A375 (cell line): ENCODE measurements around the gene NFE2L3. TPM values are rescaled to one million over a fixed set of nuclear protein-coding genes. Genes with fewer than 3 reads are reported as not detected.

ENCODE experiments used
- total RNA-seq: library from RNA; depleted of rRNA; stranded (reverse); fragments of >200 nt; shearing (Covaris generic); gene quantifications from 2 replicates; pipeline ENCODE4 v1.2.3, GENCODE V29; 2014; rRNA removed

Gene NFE2L3
- 22.6 and 22.7 TPM in 2 replicates for total RNA-seq

DNA sequence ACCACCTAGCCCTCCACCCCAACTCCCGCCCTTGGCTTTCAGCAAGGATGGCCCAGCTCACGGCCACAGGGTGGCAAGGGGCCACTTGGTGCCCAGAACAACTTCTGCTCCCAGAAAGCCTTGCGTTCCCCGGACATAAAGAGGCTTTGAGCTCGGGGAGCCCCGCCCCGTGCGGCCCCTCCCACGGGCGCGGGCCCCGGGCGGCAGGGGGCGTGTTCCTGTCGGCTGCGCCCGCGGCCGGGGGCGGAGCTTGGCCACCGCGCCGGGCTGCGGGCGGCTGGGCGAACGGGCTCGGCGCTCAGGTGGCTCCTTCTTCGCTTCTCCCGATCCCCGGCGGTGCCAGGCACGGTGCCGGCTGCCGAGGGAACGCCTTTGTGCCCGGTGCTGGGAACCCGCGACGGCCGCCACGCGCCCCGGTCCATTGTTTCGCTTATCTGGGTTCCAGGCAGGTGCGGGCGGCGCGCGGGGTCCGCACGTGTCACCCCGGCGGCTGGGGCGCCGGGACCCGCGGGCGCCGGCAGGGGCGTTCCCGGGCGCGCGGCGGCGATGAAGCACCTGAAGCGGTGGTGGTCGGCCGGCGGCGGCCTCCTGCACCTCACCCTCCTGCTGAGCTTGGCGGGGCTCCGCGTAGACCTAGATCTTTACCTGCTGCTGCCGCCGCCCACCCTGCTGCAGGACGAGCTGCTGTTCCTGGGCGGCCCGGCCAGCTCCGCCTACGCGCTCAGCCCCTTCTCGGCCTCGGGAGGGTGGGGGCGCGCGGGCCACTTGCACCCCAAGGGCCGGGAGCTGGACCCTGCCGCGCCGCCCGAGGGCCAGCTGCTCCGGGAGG lies at the start of gene NFE2L3:
Gene NFE2L3, plus strand, starts transcription at position 246 of the 829 bp plus-strand sequence. Its CDS starts 301 bp downstream, at position 547.

GRCh38 chr7:26200444-26201246 lies 48.6 kb downstream of the NFE2L3 start, which contains the start of gene HNRNPA2B1:
HNRNPA2B1 (minus strand) TSS chr7:26200746; CDS start chr7:26200577, 169 bp downstream.

DNA sequence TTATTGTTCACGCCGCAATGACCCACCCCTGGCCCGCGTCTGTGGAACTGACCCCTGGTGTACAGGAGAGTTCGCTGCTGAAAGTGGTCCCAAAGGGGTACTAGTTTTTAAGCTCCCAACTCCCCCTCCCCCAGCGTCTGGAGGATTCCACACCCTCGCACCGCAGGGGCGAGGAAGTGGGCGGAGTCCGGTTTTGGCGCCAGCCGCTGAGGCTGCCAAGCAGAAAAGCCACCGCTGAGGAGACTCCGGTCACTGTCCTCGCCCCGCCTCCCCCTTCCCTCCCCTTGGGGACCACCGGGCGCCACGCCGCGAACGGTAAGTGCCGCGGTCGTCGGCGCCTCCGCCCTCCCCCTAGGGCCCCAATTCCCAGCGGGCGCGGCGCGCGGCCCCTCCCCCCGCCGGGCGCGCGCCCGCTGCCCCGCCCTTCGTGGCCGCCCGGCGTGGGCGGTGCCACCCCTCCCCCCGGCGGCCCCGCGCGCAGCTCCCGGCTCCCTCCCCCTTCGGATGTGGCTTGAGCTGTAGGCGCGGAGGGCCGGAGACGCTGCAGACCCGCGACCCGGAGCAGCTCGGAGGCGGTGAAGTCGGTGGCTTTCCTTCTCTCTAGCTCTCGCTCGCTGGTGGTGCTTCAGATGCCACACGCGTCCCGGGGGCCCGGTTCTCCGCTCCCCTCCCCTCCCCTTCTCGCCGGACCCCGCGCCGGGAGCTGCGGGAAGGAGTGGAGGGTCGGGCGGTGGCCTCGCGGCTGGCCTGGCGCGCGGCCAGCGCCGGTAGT lies 49.4 kb downstream of the NFE2L3 start, which contains the start of gene CBX3:
Gene CBX3, plus strand, starts transcription at position 499 of the 772 bp plus-strand sequence. CDS start 1,254 bp downstream, outside the sequence.

Other genes with a start within 250 kb of the NFE2L3 start
- gene HNRNPA2B1, start 48.5 kb downstream of the NFE2L3 start, total RNA-seq: 478 and 506 TPM in 2 replicates
- 213 and 249 TPM in 2 replicates for gene CBX3, start 49.5 kb downstream of the NFE2L3 start, total RNA-seq
- 12.2 and 21.6 TPM in 2 replicates for gene SNX10, start 139.7 kb downstream of the NFE2L3 start, total RNA-seq